Activated T-cell treated with anti-CD3 and anti-CD28 coated beads, Interleukin-2, amount 50 U/mL, for 72 hours (primary cell): ENCODE results near the gene TFEB. TPM values are rescaled to one million over a fixed set of nuclear protein-coding genes. Genes with fewer than 3 reads are reported as not detected.
A peak's percentile ranks its signal among the peaks of the same experiment; 100 is the strongest.

Experiments used
- ATAC-seq, 2 donors: fragments of 150-1000 bp; cut with Tn5 transposase; replicated peaks in 1 of 2; 2 replicates each; pipeline ENCODE4 v1.10.0; 2021; ENCODE audit warnings: moderate library complexity in 2 of 2, mild to moderate bottlenecking in 1 of 2
- DNase-seq, 2 donors: peaks; one replicate each; pipeline ENCODE4 v3.0.0; 2021 to 2022; ENCODE audit warnings: mixed read lengths in 1 of 2
- H3K27ac Mint-ChIP-seq: one replicate; pipeline ENCODE4 v1.8.0; 2022; ENCODE audit warnings: mild to moderate bottlenecking, moderate library complexity, mixed read lengths
- H3K27me3 Mint-ChIP-seq: one replicate; pipeline ENCODE4 v1.8.0; 2022; ENCODE audit warnings: low read depth, mixed read lengths
- H3K36me3 Mint-ChIP-seq, 2 donors: one replicate each; pipeline ENCODE4 v1.8.0; 2022; ENCODE audit warnings: mixed read lengths in 2 of 2, mild to moderate bottlenecking in 1 of 2; ENCODE audit not compliant: insufficient read depth in 2 of 2
- H3K4me1 Mint-ChIP-seq: one replicate; pipeline ENCODE4 v1.8.0; 2022; ENCODE audit warnings: low read depth, mixed read lengths
- H3K4me3 Mint-ChIP-seq, 2 donors: one replicate each; pipeline ENCODE4 v1.8.0; 2022; ENCODE audit warnings: mild to moderate bottlenecking in 2 of 2, mixed read lengths in 2 of 2, moderate library complexity in 2 of 2
- H3K9me3 Mint-ChIP-seq, 2 donors: one replicate each; pipeline ENCODE4 v1.8.0; 2022; ENCODE audit warnings: mixed read lengths in 2 of 2
- total RNA-seq, 2 donors: library from RNA; stranded (reverse); gene quantifications; one replicate each; pipeline ENCODE4 v1.2.3, GENCODE V29; 2022

The TFEB gene
- total RNA-seq, 2 donors from 2014 or later, result 15.3 to 17.5 TPM

DNA sequence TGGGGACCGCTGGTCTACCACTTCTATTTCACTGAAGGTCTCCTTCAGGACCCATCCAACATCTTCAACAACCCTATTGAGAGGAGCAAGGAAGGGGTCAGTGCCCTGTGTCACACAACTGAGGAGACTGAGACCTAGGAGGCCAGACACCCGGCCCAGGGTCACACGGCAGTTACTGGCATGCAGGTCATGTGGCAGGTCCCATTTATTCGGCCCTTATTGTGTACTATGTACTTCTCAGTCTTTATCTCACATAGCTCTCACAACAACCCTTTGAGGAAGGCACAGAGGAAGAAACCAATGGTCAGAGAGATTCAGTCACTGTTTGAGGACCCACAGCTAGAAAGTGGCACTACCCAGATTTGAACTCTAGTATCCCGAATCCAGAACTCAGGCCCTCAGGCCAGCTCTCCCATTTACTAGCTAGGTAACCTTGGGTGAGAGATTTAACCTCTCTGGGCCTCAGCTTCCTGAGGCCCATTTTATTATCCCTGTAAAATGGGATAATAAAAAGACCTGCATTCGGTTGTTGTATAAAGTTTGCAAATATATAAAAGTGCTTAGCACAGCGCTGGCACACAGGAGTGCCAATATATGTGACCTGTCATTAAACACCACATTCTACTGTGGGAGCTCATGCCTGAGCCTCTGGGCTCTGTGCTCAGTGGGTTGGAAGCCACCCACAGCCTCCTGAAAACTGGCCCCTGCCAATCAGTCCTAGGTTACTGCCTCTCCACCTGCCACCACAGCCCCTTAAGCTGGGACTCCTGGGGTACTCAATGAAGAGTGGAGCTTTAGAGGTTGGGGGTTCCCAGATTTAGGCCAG is 15.8 kb downstream of the TFEB start:
- Mint-ChIP-seq H3K4me1 (peaks cover 9% of the 10 kb centered on the region), H3K27me3 (no peaks in the 10 kb centered on the region), H3K27ac (no peak overlapping the region), H3K36me3 (no peaks in the 10 kb centered on the region), H3K9me3 (no peaks in the 10 kb centered on the region), H3K4me3 (no peak overlapping the region)
- ATAC-seq (no peak), DNase-seq (no peak)

- no peak overlapping the region for H3K27ac Mint-ChIP-seq
- no peak for ATAC-seq
- H3K4me1 Mint-ChIP-seq, result peaks cover 15% of the 10 kb centered on the region
- H3K4me3 Mint-ChIP-seq, result no peak overlapping the region
- no peaks in the 10 kb centered on the region for H3K9me3 Mint-ChIP-seq
- H3K36me3 Mint-ChIP-seq, result no peaks in the 10 kb centered on the region
- no peak for DNase-seq
- H3K27me3 Mint-ChIP-seq, result no peaks in the 10 kb centered on the region
These were observed 16.6 kb downstream of the TFEB start for GRCh38 chr6:41718828-41719227.

DNA sequence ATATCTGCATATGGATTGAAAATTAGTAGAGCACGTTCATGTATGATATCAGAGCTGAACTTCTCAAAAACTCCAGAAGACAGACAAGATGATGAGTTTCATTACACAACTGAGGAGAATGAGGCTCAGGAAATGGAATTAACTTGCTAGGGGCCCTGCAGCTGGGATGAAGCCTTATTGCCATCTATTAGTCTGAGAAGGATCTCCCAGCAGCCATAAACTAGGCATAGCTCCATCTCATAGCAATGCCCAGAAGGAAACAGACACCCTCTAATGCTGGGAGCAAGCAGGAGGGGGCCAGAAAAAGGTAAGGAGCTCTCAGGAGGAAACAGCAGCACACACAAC is 18.0 kb downstream of the TFEB start:
- peaks cover 28% of the 10 kb centered on the region for H3K4me1 Mint-ChIP-seq
- no peaks in the 10 kb centered on the region for H3K9me3 Mint-ChIP-seq

GRCh38 chr6:41716516-41717391 is 18.7 kb downstream of the TFEB start:
- H3K4me3 Mint-ChIP-seq, result no peak overlapping the region
- H3K27me3 Mint-ChIP-seq, result no peaks in the 10 kb centered on the region
- no peak for ATAC-seq
- peaks cover 28% of the 10 kb centered on the region for H3K4me1 Mint-ChIP-seq
- no peaks in the 10 kb centered on the region for H3K36me3 Mint-ChIP-seq
- DNase-seq, result no peak
- no peaks in the 10 kb centered on the region for H3K9me3 Mint-ChIP-seq
- no peak overlapping the region for H3K27ac Mint-ChIP-seq

More for the DNA sequence above, 18.0 kb downstream of the TFEB start:
- Mint-ChIP-seq H3K4me3 (no peak overlapping the region), H3K36me3 (no peaks in the 10 kb centered on the region), H3K27me3 (no peaks in the 10 kb centered on the region), H3K27ac (peak overlapping the region; percentile 14)
- ATAC-seq, result no peak
- no peak for DNase-seq

DNA sequence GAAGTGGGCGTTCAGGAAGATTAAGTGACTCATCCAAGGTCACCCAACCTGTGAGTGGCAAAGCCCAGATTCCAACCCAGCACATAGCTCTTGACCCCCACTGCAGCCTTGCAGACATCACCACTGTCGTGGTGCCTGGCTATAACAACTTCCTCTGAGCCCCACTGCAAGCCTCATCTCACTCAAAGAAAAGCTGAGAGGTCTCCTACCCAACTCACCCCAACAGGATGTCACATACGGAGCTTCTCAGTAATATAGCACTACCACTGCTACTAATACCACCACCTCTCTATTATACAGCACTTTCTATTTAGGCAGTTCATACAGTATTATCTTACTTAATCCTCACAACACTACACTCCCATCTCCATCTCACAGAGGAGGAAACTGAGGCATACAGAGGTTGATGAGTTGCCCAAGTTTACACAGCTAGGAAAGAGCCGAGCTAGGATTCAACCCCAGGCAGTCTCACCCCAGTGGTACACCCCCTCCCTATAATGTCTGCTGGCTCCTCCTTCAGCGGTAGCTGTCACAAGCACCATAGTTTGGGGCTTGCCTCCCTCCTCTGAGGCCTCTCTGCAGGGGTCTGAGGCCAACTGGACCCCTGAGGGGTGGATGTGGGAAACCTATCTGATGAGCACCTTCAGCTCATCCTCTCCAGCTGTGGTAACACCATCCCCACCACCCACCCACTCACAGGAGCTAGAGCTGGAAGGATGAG is 19.5 kb downstream of the TFEB start:
- Mint-ChIP-seq H3K4me1 (peaks cover 28% of the 10 kb centered on the region), H3K9me3 (no peaks in the 10 kb centered on the region), H3K4me3 (no peak overlapping the region), H3K27ac (no peak overlapping the region), H3K27me3 (no peaks in the 10 kb centered on the region), H3K36me3 (no peaks in the 10 kb centered on the region)
- ATAC-seq (peak; percentile 35 to 64), DNase-seq (no peak)

DNA sequence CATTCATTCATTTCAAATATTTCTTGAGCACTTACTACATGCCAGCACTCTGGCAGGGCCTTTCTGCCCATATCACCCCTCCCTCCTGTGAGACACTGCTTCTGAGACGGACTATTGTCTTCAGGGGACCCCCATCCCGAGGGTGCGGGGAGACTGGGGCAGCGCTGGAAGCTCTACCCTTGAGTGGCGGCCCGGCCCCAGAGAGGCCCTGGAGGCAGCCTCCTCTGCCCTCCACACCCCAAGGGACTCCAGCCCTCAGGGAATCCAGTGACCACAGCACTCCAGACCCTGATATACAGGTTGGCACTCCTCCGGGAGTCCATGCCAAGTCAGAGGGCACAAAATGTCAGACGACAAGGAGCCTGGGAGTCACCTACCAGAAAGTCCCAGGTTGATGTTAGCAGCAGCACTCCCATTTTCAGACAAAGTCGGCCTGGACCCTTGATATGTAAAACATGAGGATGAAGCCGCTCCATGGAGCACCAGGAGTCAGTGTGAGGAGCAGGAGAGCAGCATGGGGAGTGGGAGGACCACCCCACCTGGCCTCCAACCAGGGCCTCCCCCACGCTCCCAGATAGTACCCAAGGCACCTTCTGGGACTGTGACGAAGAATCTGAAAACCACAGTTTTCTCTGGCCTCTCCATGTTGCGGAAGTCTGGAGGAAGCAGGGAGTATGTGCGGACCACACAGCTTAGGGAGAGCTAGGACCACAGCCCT is 20.7 kb downstream of the TFEB start:
- Mint-ChIP-seq H3K4me3 (no peak overlapping the region), H3K36me3 (no peaks in the 10 kb centered on the region), H3K9me3 (no peaks in the 10 kb centered on the region), H3K27ac (no peak overlapping the region), H3K27me3 (no peaks in the 10 kb centered on the region), H3K4me1 (peaks cover 28% of the 10 kb centered on the region)
- no peak for DNase-seq
- no peak for ATAC-seq

DNA sequence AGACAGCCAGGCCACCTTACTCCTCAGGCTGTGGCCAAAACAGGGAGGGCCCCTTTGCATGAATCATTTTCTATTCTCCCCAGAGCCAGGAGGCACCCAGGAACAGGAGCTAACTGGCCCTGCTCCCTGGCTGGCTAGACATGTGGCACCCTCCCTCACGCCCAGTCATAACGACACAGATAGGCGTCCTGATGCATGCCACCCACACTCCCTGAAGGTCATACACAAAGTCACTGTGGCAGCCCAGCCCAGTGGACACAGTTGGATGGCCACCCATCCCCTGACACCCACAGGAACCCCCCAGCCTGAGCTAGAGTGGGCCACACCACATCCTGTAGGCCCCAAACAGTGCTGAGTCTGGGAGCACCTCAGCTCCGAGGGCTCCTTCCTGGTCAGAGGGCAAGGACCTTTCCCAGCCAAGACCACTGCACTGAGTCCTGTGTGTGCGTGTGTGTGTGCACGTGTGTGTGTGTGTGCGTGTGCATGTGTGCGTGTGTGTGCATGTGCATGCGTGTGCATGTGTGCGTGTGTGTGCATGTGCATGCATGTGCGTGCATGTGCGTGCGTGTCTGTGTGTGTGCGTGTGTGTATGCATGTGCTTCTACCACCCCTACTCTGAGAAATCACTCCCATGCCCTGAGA is 21.6 kb downstream of the TFEB start:
- no peak overlapping the region for H3K4me3 Mint-ChIP-seq
- H3K9me3 Mint-ChIP-seq, result no peaks in the 10 kb centered on the region
- ATAC-seq (peak; percentile 78 to 79), DNase-seq (peak; percentile 29 to 34)
- no peaks in the 10 kb centered on the region for H3K27me3 Mint-ChIP-seq
- H3K27ac Mint-ChIP-seq, result no peak overlapping the region
- peaks cover 28% of the 10 kb centered on the region for H3K4me1 Mint-ChIP-seq
- H3K36me3 Mint-ChIP-seq, result no peaks in the 10 kb centered on the region

- no peak for ATAC-seq
- no peak overlapping the region for H3K27ac Mint-ChIP-seq
- H3K36me3 Mint-ChIP-seq, result no peaks in the 10 kb centered on the region
These were observed 22.2 kb downstream of the TFEB start for GRCh38 chr6:41713159-41713649.

DNA sequence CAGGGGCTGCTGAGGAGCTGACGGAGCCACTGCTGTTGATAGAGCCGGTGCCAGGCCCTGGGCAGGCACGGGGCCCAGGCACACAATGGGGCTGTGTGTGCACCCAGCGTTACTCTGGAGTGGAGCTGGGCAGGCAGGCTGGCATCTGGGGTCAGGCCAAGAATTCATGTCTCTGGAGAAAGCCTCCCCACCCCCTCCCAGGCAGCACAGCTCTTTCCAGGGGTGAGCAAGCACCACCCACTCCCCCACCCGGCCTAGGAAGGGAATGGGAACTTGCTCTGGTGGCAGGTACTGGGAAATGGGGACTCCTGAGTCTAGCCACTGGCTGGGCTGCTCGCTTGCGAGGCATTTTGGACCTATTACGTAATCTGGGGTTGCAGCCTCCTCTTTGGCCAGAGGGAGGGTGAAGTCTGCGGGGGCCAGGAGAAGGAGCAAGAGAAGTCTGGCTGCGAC is 22.7 kb downstream of the TFEB start:
- Mint-ChIP-seq H3K36me3 (no peaks in the 10 kb centered on the region), H3K4me1 (peaks cover 32% of the 10 kb centered on the region), H3K9me3 (no peaks in the 10 kb centered on the region), H3K27me3 (no peaks in the 10 kb centered on the region), H3K27ac (no peak overlapping the region), H3K4me3 (no peak overlapping the region)
- no peak for ATAC-seq
- no peak for DNase-seq

More at GRCh38 chr6:41713159-41713649, 22.2 kb downstream of the TFEB start:
- Mint-ChIP-seq H3K27me3 (no peaks in the 10 kb centered on the region), H3K4me3 (no peak overlapping the region), H3K9me3 (no peaks in the 10 kb centered on the region), H3K4me1 (peaks cover 28% of the 10 kb centered on the region)
- DNase-seq, result no peak

DNA sequence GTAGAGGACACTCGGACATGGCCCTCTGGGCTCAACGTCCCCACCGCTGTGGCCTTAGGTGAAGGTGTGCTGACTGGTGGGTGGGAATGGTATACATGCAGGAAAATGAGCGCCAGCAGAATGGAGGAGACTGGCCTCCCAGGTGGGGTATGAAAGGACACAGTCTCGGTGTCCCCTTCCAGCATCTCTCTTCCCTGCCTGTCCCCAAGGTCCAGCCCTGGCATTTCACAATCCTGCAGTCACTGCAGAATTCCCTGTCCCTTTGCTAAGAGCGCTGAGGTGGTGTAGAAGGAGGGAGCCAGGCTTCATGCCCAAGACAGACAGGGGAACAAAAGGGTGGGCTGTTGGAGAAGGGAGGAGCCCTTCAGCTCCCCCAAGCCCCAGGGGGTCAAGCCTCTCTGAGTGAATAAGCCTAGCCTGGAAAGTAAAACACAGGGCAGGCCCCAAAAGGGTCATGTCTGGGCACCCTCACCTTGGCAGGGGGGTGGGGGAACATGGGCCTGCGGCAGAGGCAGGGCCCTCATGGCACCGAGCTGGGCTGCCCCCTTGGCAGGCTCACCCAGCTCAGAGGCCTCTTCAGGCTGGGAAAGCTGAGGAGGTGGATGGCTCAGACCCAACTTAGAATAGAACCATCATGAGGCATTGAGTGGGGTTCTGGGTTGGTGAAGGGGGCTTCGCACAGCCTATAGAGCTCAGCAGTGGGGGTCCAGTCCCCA is 23.9 kb downstream of the TFEB start:
- no peak for ATAC-seq
- Mint-ChIP-seq H3K27ac (no peak overlapping the region), H3K4me3 (no peak overlapping the region)

GRCh38 chr6:41709375-41709774 is 26.0 kb downstream of the TFEB start:
- Mint-ChIP-seq H3K9me3 (no peaks in the 10 kb centered on the region), H3K4me1 (peaks cover 47% of the 10 kb centered on the region), H3K27ac (no peak overlapping the region), H3K27me3 (no peaks in the 10 kb centered on the region), H3K36me3 (no peaks in the 10 kb centered on the region), H3K4me3 (no peak overlapping the region)
- no peak for ATAC-seq
- DNase-seq, result no peak

More for the DNA sequence above, 23.9 kb downstream of the TFEB start:
- Mint-ChIP-seq H3K9me3 (no peaks in the 10 kb centered on the region), H3K27me3 (no peaks in the 10 kb centered on the region), H3K36me3 (no peaks in the 10 kb centered on the region), H3K4me1 (peaks cover 44% of the 10 kb centered on the region)
- DNase-seq, result no peak
